Posterior cingulate gyrus (tissue), 11 donors: Measurements from ENCODE around the gene CYB561.
A peak's percentile ranks its signal among the peaks of the same experiment; 100 is the strongest.

ENCODE experiments used
- DNase-seq, 10 donors: peaks; one replicate each; pipeline versions ENCODE4 v3.0.0 to v3.0.0-alpha.2; 2020 to 2021; ENCODE audit warnings: mixed read lengths in 3 of 10
- intact Hi-C: fragments of 100-400 bp; cut with DNase I; formaldehyde crosslinking; loops from one replicate; pipeline ENCODE4 v1.15.1; 2023

The CYB561 gene

GRCh38 chr17:63438092-63439051 is 7.7 kb downstream of the CYB561 start:
- peak in 3 of 10 donors; percentile 57 to 86 (median 74) for DNase-seq
- intact Hi-C loops: no loop called here

- peak in 6 of 10 donors; percentile 47 to 94 (median 72) for DNase-seq
- intact Hi-C loops: no loop called here
Measured at GRCh38 chr17:63437287-63438091, 8.6 kb downstream of the CYB561 start.

GRCh38 chr17:63436523-63437110 is 9.5 kb downstream of the CYB561 start:
- intact Hi-C loops: no loop called here
- peak in 6 of 10 donors; percentile 57 to 93 (median 82) for DNase-seq

- peak in 3 of 10 donors; percentile 69 to 85 (median 74) for DNase-seq
- intact Hi-C loops: no loop called here
Measured at GRCh38 chr17:63435681-63436522, 10.2 kb downstream of the CYB561 start.

- intact Hi-C loops: no loop called here
- DNase-seq: peak; percentile 65 to 97 (median 82)
Measured at GRCh38 chr17:63434951-63435571, 11.0 kb downstream of the CYB561 start.

- intact Hi-C loops: no loop called here
- DNase-seq: peak in 5 of 10 donors; percentile 24 to 92 (median 85)
Measured at GRCh38 chr17:63433746-63434591, 12.1 kb downstream of the CYB561 start.

- intact Hi-C loops: no loop called here
- peak in 2 of 10 donors; percentile 31 to 54 for DNase-seq
Measured at GRCh38 chr17:63431939-63432804, 13.9 kb downstream of the CYB561 start.

- DNase-seq: peak in 2 of 10 donors; percentile 41 to 54
- intact Hi-C loops: no loop called here
Measured at GRCh38 chr17:63431618-63431938, 14.5 kb downstream of the CYB561 start.

- intact Hi-C loops: no loop called here
Measured at GRCh38 chr17:63430223-63430622, 15.9 kb downstream of the CYB561 start.

GRCh38 chr17:63429766-63430165 is 16.3 kb downstream of the CYB561 start:
- DNase-seq: no peak
- intact Hi-C loops: no loop called here

More at GRCh38 chr17:63430223-63430622, 15.9 kb downstream of the CYB561 start:
- DNase-seq: peak in 2 of 10 donors; percentile 41 to 73

GRCh38 chr17:63426917-63427308 is 19.2 kb downstream of the CYB561 start:
- DNase-seq: no peak
- intact Hi-C loops: no loop called here

GRCh38 chr17:63426041-63426916 is 19.8 kb downstream of the CYB561 start:
- intact Hi-C loops: no loop called here
- peak in 1 of 10 donors; percentile 66 for DNase-seq

GRCh38 chr17:63425483-63425882 is 20.6 kb downstream of the CYB561 start:
- peak in 9 of 10 donors; percentile 57 to 96 (median 75) for DNase-seq
- intact Hi-C loops: loop anchor here (1.0 kb wide), 2 partner anchors 54 to 187 kb away; no protein-coding TSS in a partner anchor

- intact Hi-C loops: no loop called here
- DNase-seq: no peak
Measured at GRCh38 chr17:63423963-63424362, 22.1 kb downstream of the CYB561 start.

GRCh38 chr17:63423251-63423950 is 22.7 kb downstream of the CYB561 start:
- peak in 1 of 10 donors; percentile 64 for DNase-seq
- intact Hi-C loops: no loop called here
